OCI-LY7 (cell line): ENCODE results near the gene KLHL21. TPM values are rescaled to one million over a fixed set of nuclear protein-coding genes. Genes with fewer than 3 reads are reported as not detected.

Experiments used
- BruUV-seq: library from RNA; stranded (reverse); fragments of 400-500 nt; replicated peaks from 2 replicates; lab custom pipeline; 2021; lab: Mats Ljungman, UMichigan
- CTCF ChIA-PET: fragments of 300-600 bp; sonication (Branson Sonifier 250); formaldehyde crosslinking; loops from one replicate; lab custom pipeline; 2022; ENCODE audit warnings: antibody characterized with exemption; ENCODE audit not compliant: unreplicated experiment; lab: Charles Lee
- POLR2A ChIA-PET: fragments of 300-600 bp; sonication (Branson Sonifier 250); formaldehyde crosslinking; loops from one replicate; lab custom pipeline; 2022; ENCODE audit warnings: antibody characterized with exemption; lab: Charles Lee
- DNase-seq: peaks from one replicate; pipeline ENCODE4 v3.0.0-alpha.2; 2015; ENCODE audit warnings: low spot score
- H2AFZ ChIP-seq: fragments of 200-600 bp; sonication (generic), shearing (Covaris generic); 2 replicates; pipeline ENCODE4 v1.6.1; 2014; ENCODE audit warnings: mild to moderate bottlenecking, antibody characterized with exemption, low read length, moderate library complexity
- H3K27ac ChIP-seq: fragments of 200-600 bp; sonication (generic); 2 replicates; pipeline ENCODE4 v1.5.1; 2014; ENCODE audit warnings: mixed run types, low read depth, mild to moderate bottlenecking, moderate library complexity, low read length, inconsistent platforms; ENCODE audit not compliant: poor library complexity, severe bottlenecking
- H3K36me3 ChIP-seq: fragments of 200-600 bp; sonication (generic); 2 replicates; pipeline ENCODE4 v1.6.1; 2014; ENCODE audit warnings: mild to moderate bottlenecking, antibody characterized with exemption, low read length, moderate library complexity, mixed read lengths; ENCODE audit not compliant: insufficient read depth
- H3K4me1 ChIP-seq: fragments of 200-600 bp; sonication (generic); 2 replicates; pipeline ENCODE4 v1.5.1; 2014; ENCODE audit warnings: mild to moderate bottlenecking, low read length; ENCODE audit not compliant: insufficient read depth, poor library complexity, severe bottlenecking
- H3K4me2 ChIP-seq: fragments of 200-600 bp; sonication (generic); 2 replicates; pipeline ENCODE4 v1.6.1; 2014; ENCODE audit warnings: mild to moderate bottlenecking, low read length
- H3K4me3 ChIP-seq: fragments of 200-600 bp; sonication (generic); 2 replicates; pipeline ENCODE4 v1.5.1; 2014; ENCODE audit warnings: mild to moderate bottlenecking, low read depth, low read length; ENCODE audit not compliant: poor library complexity, severe bottlenecking
- H3K79me2 ChIP-seq: fragments of 200-600 bp; sonication (generic); 2 replicates; pipeline ENCODE4 v1.6.1; 2016; ENCODE audit warnings: low read depth, mild to moderate bottlenecking, low read length, moderate library complexity, mixed read lengths; ENCODE audit not compliant: insufficient read depth
- H3K9me2 ChIP-seq: fragments of 200-600 bp; sonication (generic); 2 replicates; pipeline ENCODE4 v1.6.1; 2016; ENCODE audit warnings: mild to moderate bottlenecking, low read length, mixed read lengths; ENCODE audit not compliant: insufficient read depth
- H3K9me3 ChIP-seq: fragments of 200-600 bp; sonication (generic); 2 replicates; pipeline ENCODE4 v1.6.1; 2014; ENCODE audit warnings: mild to moderate bottlenecking, mixed run types, low read length, mixed read lengths
- H4K20me1 ChIP-seq: fragments of 200-600 bp; sonication (generic); 2 replicates; pipeline ENCODE4 v1.6.1; 2014; ENCODE audit warnings: mild to moderate bottlenecking, antibody characterized with exemption, low read length, moderate library complexity, mixed read lengths; ENCODE audit not compliant: insufficient read depth
- EZH2phosphoT487 ChIP-seq: fragments of 200-600 bp; sonication (generic); IDR thresholded peaks from 2 replicates; pipeline ENCODE4 v1.6.1; 2018; ENCODE audit warnings: low read depth, borderline replicate concordance, mild to moderate bottlenecking, mixed run types, antibody characterized with exemption, low read length, moderate library complexity, mixed read lengths
- intact Hi-C: fragments of 100-400 bp; cut with micrococcal nuclease; formaldehyde crosslinking; loops from one replicate; pipeline ENCODE4 v1.10.0; 2022; ENCODE audit not compliant: unreplicated experiment
- total RNA-seq, 2 experiments: library from RNA; depleted of rRNA in 1 of 2; stranded (reverse); fragments of >200 nt in 1 of 2; shearing (Covaris generic) in 1 of 2; gene quantifications; 2 replicates each; pipeline ENCODE4 v1.2.3, GENCODE V29; 2014 to 2022
- TF ChIP-seq, protein P1 (sequence below): fragments of 200-600 bp; sonication (generic); conservative IDR thresholded peaks from 2 replicates; pipeline ENCODE4 v1.5.1; 2014; ENCODE audit warnings: mild to moderate bottlenecking, antibody characterized with exemption, low read length, moderate library complexity, mixed read lengths

Gene KLHL21
- total RNA-seq, 2 experiments from 2014 or later, result 7.4 to 7.6 TPM

DNA sequence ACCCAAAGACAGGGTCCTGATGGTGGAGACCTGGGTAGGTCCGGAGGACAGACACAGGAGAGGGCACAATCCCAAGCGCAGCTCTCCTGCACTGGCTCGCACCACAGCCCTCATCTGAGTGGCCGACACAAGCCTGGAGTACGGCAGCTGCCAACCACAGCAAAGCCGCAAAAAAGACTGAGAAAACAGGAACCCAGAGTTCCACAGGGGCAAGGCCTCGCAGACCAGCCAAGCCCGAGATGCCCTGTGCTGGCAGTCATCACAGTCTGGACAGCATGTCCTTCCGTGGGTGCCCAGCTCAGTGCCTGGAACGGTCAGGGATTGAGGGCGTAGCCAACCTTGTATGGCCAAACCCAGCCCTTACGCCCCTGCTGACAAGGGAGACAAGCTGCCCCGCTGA is 11.4 kb downstream of the KLHL21 start:
- no peaks in the 10 kb centered on the region for H4K20me1 ChIP-seq

DNA sequence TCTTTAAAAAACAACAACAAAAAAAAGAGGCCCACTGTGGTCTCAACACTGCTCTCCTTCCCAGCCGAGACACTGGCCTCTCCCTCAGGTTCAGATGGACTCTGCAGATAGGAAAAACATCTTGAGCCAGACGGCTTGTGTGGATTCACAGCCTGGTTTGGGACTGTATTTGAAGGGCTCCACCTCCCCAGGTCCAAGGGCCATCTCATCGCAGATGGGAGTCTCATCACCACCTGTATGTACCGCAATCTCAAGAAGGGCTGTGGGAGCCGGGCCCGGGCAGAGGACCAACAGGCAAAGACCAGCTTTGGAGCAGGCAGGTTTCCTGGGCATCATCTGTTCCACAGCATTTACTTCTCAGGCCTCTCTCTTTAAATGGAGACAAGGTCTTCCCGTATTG is 12.6 kb downstream of the KLHL21 start:
- no peak overlapping the region for H3K4me2 ChIP-seq
- POLR2A ChIA-PET, result interaction anchor here (1.4 to 2.3 kb wide), 2 partner anchors 10 kb away, joined by 4 to 7 read pairs; partner anchors contain the start of gene ZBTB48
- peaks cover 10% of the 10 kb centered on the region for H3K4me1 ChIP-seq
- DNase-seq, result no peak
- no TSS peak for BruUV-seq
- intact Hi-C loops, result no loop called here
- no peaks in the 10 kb centered on the region for H4K20me1 ChIP-seq
- no peak overlapping the region for H2AFZ ChIP-seq
- H3K36me3 ChIP-seq, result peaks cover 52% of the 10 kb centered on the region
- CTCF ChIA-PET, result no interaction called here
- no peaks in the 10 kb centered on the region for H3K79me2 ChIP-seq
- no peak overlapping the region for H3K27ac ChIP-seq
- no peaks in the 10 kb centered on the region for H3K9me2 ChIP-seq
- H3K9me3 ChIP-seq, result no peaks in the 10 kb centered on the region
- TF ChIP-seq EZH2phosphoT487, result no peak
- TF ChIP-seq, protein P1, sequence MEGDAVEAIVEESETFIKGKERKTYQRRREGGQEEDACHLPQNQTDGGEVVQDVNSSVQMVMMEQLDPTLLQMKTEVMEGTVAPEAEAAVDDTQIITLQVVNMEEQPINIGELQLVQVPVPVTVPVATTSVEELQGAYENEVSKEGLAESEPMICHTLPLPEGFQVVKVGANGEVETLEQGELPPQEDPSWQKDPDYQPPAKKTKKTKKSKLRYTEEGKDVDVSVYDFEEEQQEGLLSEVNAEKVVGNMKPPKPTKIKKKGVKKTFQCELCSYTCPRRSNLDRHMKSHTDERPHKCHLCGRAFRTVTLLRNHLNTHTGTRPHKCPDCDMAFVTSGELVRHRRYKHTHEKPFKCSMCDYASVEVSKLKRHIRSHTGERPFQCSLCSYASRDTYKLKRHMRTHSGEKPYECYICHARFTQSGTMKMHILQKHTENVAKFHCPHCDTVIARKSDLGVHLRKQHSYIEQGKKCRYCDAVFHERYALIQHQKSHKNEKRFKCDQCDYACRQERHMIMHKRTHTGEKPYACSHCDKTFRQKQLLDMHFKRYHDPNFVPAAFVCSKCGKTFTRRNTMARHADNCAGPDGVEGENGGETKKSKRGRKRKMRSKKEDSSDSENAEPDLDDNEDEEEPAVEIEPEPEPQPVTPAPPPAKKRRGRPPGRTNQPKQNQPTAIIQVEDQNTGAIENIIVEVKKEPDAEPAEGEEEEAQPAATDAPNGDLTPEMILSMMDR, result no peak
- no peak overlapping the region for H3K4me3 ChIP-seq

More for the DNA sequence above, 11.4 kb downstream of the KLHL21 start:
- no peak overlapping the region for H3K4me3 ChIP-seq
- BruUV-seq, result no TSS peak
- H3K79me2 ChIP-seq, result no peaks in the 10 kb centered on the region
- ChIA-PET POLR2A (interaction anchor here (2.3 kb wide), 1 partner anchor 11 kb away, joined by 7 read pairs; the partner anchor contains the start of gene ZBTB48), CTCF (no interaction called here)
- no peak overlapping the region for H2AFZ ChIP-seq
- TF ChIP-seq, protein P1, result no peak
- TF ChIP-seq EZH2phosphoT487, result no peak
- no peak overlapping the region for H3K27ac ChIP-seq
- peaks cover 10% of the 10 kb centered on the region for H3K4me1 ChIP-seq
- intact Hi-C loops, result no loop called here
- peaks cover 57% of the 10 kb centered on the region for H3K36me3 ChIP-seq
- no peaks in the 10 kb centered on the region for H3K9me2 ChIP-seq
- DNase-seq, result no peak
- H3K4me2 ChIP-seq, result no peak overlapping the region
- no peaks in the 10 kb centered on the region for H3K9me3 ChIP-seq

DNA sequence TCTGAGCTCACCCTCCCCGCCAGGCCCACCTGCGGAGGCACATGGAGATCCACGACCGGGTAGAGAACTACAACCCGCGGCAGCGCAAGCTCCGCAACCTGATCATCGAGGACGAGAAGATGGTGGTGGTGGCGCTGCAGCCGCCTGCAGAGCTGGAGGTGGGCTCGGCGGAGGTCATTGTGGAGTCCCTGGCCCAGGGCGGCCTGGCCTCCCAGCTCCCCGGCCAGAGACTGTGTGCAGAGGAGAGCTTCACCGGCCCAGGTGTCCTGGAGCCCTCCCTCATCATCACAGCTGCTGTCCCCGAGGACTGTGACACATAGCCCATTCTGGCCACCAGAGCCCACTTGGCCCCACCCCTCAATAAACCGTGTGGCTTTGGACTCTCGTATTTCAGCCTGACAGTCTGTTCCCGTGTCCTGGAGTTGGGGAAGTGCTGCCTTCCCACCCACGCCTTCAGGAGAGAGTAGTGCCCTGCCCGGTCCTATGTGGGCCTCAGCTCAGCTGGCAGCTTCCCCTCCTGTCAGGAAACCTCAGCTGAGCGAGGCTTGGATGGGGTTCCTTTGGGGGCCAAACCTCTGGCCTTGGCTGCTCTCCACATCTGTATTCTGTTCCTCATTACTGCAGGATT is 13.7 kb downstream of the KLHL21 start:
- CTCF ChIA-PET, result no interaction called here
- H3K36me3 ChIP-seq, result peaks cover 49% of the 10 kb centered on the region
- POLR2A ChIA-PET, result interaction anchor here (1.4 to 2.3 kb wide), 2 partner anchors 9 to 11 kb away, joined by 4 to 7 read pairs; partner anchors contain the start of gene ZBTB48
- H2AFZ ChIP-seq, result no peak overlapping the region
- TF ChIP-seq EZH2phosphoT487, result no peak
- TF ChIP-seq, protein P1, result no peak
- no peak overlapping the region for H3K4me3 ChIP-seq
- intact Hi-C loops, result no loop called here
- no peaks in the 10 kb centered on the region for H3K9me2 ChIP-seq
- no peaks in the 10 kb centered on the region for H3K9me3 ChIP-seq
- H3K79me2 ChIP-seq, result no peaks in the 10 kb centered on the region
- no TSS peak for BruUV-seq
- no peak overlapping the region for H3K4me2 ChIP-seq
- no peak for DNase-seq
- no peak overlapping the region for H3K27ac ChIP-seq
- H3K4me1 ChIP-seq, result peaks cover 10% of the 10 kb centered on the region
- H4K20me1 ChIP-seq, result no peaks in the 10 kb centered on the region
